Activated CD4-positive, alpha-beta T cell treated with anti-CD3 and anti-CD28 coated beads, Interleukin-10, Interleukin-2, amounts not matched to agents 100 ng/mL and 50 ng/mL, durations not matched to agents 16 hours and 8 hours (primary cell): ENCODE data around the gene PLA2G4C.
A peak's percentile ranks its signal among the peaks of the same experiment; 100 is the strongest.

Source experiments
- DNase-seq: peaks from one replicate; pipeline ENCODE4 v3.0.0-alpha.2; 2020

PLA2G4C gene

GRCh38 chr19:48110350-48110966 is at the start of gene PLA2G4C:
Gene PLA2G4C (minus strand): TSS chr19:48110817. CDS start chr19:48106529, 4,288 bp downstream.
- DNase-seq = peak; percentile 91

- DNase-seq = no peak
Observed at GRCh38 chr19:48158210-48158790, 47.7 kb upstream of the PLA2G4C start.

- no peak for DNase-seq
Observed at GRCh38 chr19:48154003-48154402, 43.4 kb upstream of the PLA2G4C start.

DNA sequence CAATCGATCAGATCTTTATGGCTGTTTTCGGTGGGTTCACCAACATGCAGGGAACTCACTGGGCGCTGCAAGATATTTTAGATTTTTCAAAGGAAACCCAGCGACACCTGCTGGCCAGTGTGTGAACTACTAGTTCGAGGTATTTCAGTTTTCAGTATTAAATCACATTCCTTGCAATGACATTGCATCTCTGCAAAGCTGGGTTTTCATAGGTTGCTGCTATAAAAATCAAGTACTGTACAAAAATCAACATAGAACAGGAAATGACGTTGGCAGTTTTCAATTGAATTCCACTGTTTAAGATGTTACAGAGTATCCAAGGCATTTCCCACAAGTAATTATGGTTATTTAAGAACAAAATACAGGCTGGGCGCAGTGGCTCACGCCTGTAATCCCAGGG is 41.9 kb upstream of the PLA2G4C start:
- DNase-seq = peak; percentile 69

GRCh38 chr19:48149430-48149829 is 38.8 kb upstream of the PLA2G4C start:
- no peak for DNase-seq

- DNase-seq = no peak
Observed at GRCh38 chr19:48148576-48148975, 38.0 kb upstream of the PLA2G4C start.

DNA sequence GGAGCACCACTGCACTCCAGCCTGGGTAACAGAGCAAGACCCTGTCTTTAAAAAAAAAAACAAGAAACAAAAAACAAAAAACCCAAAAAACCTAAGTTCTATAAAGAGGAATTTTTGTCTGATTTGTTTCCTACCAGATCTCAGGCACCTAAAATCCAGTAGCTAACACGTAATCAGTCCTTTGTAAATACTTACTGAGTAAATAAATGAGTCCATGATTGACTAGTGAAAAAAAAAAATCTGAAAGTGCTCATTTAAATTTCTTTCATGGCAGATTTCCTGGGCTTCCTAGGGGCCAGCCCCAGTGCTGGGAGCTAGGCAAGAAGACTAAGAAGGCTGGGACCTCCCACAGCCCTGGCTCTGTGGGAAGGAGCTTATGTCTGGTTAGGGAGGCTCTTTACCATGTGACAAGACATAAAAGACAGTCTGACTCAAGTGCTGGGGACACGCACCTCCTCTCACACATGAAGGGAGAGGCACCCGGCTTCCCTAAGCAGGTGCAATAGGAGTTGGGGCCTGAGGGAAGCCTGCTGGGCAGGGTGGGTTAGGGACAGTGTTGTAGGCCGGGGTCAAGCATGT is 37.1 kb upstream of the PLA2G4C start:
- DNase-seq = no peak

- no peak for DNase-seq
Observed at GRCh38 chr19:48139053-48139452, 28.4 kb upstream of the PLA2G4C start.

DNA sequence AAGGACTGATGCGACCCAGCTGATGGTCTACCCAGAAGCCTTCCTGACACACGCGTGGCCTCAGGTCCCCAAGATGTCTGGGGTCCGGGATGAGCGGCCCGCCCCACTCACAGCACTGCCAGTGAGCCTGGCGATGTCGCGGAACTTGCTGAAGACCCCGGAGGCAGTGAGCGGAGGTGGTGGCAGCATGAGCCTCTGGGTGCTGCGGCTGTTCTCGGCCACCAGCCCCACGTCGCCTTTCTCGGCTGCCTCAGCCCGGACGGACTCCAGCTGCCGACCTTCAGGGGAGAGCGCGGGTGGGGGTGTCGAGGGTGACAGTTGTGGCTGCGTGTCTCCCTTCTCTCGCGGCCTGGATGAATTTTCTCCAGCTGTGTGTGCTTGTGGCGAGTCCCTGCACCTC is 26.8 kb upstream of the PLA2G4C start:
- no peak for DNase-seq

DNA sequence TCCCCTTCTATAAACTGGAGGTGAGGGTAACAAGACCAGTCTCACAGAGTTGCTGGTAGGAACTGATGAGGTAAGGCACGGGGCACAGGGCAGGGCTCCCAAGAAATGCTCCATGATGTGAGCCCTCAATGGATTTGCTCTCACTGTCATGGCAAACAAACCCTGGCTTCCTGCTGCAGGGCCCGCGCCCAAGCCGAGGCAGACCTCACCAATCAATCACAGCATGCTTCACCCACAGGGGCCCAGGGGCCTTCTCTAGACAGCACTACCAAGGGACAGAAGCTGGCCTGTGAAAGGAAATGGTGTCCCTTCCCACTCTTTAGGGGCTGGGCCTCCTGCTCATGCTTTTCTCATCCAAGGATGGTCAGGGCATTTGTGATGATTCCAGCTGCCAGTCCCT is 25.9 kb upstream of the PLA2G4C start:
- no peak for DNase-seq

GRCh38 chr19:48135411-48135810 is 24.8 kb upstream of the PLA2G4C start:
- DNase-seq = peak; percentile 26

DNA sequence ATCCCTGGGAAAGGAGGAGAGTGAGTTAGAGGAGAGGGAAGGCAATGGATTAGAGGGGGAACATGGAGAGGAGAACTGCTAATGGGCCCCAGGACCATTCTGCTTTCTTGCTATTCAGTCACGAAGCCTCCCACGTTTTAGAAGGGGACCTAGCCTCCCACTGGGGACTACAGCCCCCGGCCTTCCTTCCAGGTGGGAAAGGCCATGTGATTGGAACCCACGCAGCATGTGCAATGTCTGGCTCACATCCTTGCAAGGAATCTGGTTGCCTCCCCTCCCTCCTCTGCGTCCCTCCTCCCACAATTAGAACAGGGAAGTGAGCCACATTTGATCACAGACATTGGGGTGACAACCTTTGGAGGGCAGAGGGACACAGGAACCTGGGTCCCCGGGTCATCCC is 22.5 kb upstream of the PLA2G4C start:
- DNase-seq = no peak

- no peak for DNase-seq
Observed at GRCh38 chr19:48127561-48127960, 16.9 kb upstream of the PLA2G4C start.

- peak; percentile 23 for DNase-seq
Observed at GRCh38 chr19:48123907-48124651, 13.5 kb upstream of the PLA2G4C start.

GRCh38 chr19:48122421-48122820 is 11.8 kb upstream of the PLA2G4C start:
- DNase-seq = no peak

DNA sequence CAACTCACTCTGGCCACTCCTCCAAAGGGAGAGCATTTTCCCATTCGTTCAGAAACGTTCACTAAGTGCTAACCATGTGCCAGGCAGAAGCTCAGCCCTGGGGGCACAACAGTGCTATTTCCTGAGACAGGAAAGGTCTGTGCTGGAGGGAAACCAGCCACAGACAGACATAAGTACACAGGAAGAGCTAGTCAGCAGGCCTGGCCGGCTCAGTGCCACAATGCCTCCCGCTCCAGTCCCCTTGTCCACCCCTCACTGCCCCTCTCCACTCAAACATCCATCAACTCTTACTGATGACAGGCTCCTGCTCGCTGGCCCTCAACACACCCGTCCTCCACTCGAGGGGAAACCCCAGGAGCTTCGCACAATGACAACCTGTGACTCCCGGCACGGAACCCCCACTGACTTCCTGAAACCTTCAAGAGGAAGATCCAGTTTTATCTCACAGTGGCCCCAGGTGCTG is 11.3 kb upstream of the PLA2G4C start:
- peak; percentile 29 for DNase-seq

- DNase-seq = no peak
Observed at GRCh38 chr19:48121066-48121465, 10.4 kb upstream of the PLA2G4C start.

- DNase-seq = no peak
Observed at GRCh38 chr19:48120505-48120904, 9.9 kb upstream of the PLA2G4C start.

DNA sequence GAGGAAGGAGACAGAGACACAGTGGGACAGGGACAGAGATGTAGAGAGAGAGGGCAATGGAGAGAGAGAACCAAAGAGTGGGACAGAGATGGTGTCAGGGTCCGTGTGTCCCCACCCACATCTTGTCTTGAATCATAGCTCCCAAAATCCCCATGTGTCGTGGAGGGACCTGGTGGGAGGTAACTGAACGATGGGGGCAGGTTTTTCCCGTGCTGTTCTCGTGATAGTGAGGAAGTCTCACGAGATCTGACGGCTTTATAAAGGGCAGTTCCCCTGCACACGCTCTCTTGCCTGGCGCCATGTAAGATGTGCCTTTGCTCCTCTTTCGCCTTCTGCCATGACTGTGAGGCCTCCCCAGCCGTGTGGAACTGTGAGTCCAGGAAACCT is 7.5 kb upstream of the PLA2G4C start:
- DNase-seq = no peak

- DNase-seq = no peak
Observed at GRCh38 chr19:48117515-48118130, 7.0 kb upstream of the PLA2G4C start.

DNA sequence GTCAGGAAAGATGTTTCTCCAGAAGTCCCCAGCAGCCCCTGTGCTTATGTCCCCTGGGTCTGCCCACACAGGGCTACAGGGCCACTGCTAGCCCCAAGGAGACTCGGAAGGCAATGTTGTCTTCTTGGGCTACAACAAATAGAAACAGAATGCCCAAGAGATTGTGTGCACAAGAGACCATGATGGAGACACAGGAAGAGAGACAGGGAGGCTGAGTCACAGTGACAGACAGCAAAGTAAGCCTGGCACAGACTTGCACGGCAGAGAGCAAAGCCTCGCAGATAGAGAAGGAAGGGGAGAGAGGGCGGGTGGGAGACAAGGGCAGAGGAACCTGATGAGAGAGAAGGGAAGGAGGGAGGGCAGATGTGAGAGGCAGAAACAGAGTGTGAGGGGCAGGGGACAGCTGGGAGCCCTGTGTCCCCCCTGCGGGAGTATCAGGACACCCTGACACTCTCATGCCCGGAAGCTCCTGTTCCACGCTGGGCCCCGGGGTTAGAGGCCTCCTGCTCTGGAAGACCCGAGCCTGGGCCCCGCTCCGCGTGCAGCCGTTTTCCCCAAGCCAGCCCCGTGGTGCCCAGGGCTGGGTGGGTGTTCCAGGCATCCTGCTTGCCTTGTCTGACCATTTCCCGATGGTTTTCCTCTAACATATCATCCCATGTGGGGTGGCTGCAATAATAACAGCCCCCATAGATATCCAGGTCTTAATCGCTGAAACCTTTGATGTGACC is 2.7 kb upstream of the PLA2G4C start:
- DNase-seq = no peak

GRCh38 chr19:48111280-48111679 is 663 bp upstream of the PLA2G4C start:
- no peak for DNase-seq
